ENCODE data around the gene CCDC34. TPM values are rescaled to one million over a fixed set of nuclear protein-coding genes. Genes with fewer than 3 reads are reported as not detected.
A peak's percentile ranks its signal among the peaks of the same experiment; 100 is the strongest.

CCDC34 gene
- total RNA-seq, 2 experiments from 2014 or later: 20.8 to 38.5 TPM

DNA sequence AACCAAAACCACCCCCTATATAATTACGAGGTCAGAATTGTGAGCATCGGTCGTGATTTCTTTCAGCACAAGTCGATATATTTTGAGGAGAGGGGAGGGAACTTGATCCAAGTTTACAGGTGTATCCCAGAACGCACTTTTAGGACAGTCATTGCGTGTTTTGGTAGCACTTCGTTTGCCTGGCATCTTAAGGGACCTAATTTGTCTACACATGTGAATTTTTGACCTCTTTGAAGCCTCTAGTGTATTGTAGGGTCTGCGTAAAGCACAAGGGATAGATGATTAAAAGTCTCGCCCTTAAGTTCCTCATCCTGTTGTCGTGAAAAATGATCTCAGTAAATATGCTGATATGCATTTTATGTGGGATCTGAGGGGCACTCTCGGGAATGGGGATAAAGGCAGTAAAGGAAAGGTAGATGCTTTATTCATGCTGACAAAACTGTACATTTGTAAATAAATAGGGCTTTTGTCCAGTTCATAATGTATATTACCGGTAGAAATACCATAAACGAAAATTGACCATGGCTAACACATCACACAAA, 632 bp upstream of the CCDC34 start:
- peak overlapping the region; percentile 99 for H2AFZ ChIP-seq (ENCODE audit: low read length)
- POLR2A ChIA-PET: interaction anchor here (1.3 to 1.5 kb wide), 3 partner anchors 11 to 133 kb away, joined by 3 to 6 read pairs (median 5); no protein-coding TSS in a partner anchor
- H3K27ac ChIP-seq (ENCODE audit: low read depth, low read length, poor library complexity, severe bottlenecking): peak overlapping the region; percentile 36
- no peaks in the 10 kb centered on the region for H4K20me1 ChIP-seq (ENCODE audit: insufficient read depth, low read length)
- BruUV-seq (replicated peaks): no TSS peak
- H3K79me2 ChIP-seq (ENCODE audit: insufficient read depth, low read depth, low read length): peaks cover 13% of the 10 kb centered on the region; the same call in 1 of the 2 replicates
- intact Hi-C loops (cut with micrococcal nuclease; ENCODE audit: unreplicated experiment): loop anchor here (2.0 to 10.0 kb wide), 2 partner anchors 143 to 159 kb away; partner anchors contain the start of gene LIN7C
- no peaks in the 10 kb centered on the region for H3K9me2 ChIP-seq (ENCODE audit: insufficient read depth, low read length)
- TF ChIP-seq, protein P1, sequence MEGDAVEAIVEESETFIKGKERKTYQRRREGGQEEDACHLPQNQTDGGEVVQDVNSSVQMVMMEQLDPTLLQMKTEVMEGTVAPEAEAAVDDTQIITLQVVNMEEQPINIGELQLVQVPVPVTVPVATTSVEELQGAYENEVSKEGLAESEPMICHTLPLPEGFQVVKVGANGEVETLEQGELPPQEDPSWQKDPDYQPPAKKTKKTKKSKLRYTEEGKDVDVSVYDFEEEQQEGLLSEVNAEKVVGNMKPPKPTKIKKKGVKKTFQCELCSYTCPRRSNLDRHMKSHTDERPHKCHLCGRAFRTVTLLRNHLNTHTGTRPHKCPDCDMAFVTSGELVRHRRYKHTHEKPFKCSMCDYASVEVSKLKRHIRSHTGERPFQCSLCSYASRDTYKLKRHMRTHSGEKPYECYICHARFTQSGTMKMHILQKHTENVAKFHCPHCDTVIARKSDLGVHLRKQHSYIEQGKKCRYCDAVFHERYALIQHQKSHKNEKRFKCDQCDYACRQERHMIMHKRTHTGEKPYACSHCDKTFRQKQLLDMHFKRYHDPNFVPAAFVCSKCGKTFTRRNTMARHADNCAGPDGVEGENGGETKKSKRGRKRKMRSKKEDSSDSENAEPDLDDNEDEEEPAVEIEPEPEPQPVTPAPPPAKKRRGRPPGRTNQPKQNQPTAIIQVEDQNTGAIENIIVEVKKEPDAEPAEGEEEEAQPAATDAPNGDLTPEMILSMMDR (conservative IDR thresholded peaks at IDR 0.05; ENCODE audit: low read length): no peak
- peak; percentile 4 for DNase-seq (ENCODE audit: low spot score)
- peaks cover 16% of the 10 kb centered on the region for H3K36me3 ChIP-seq (ENCODE audit: insufficient read depth, low read length)
- no peaks in the 10 kb centered on the region for H3K9me3 ChIP-seq (ENCODE audit: low read length)
- H3K4me1 ChIP-seq (ENCODE audit: insufficient read depth, low read length, poor library complexity, severe bottlenecking): peaks cover 21% of the 10 kb centered on the region
- peak overlapping the region; percentile 80 for H3K4me3 ChIP-seq (ENCODE audit: low read depth, low read length, poor library complexity, severe bottlenecking)
- CTCF ChIA-PET (ENCODE audit: unreplicated experiment): no interaction called here
- peak overlapping the region; percentile 93 for H3K4me2 ChIP-seq (ENCODE audit: low read length)

GRCh38 chr11:27361649-27362431, 1.2 kb downstream of the CCDC34 start:
- H3K27ac ChIP-seq (ENCODE audit: low read depth, low read length, poor library complexity, severe bottlenecking): no peak overlapping the region
- TF ChIP-seq, protein P1 (conservative IDR thresholded peaks at IDR 0.05; ENCODE audit: low read length): no peak
- TF ChIP-seq EZH2phosphoT487 (IDR thresholded peaks at IDR 0.05; ENCODE audit: borderline replicate concordance, low read depth, low read length): no peak
- H3K36me3 ChIP-seq (ENCODE audit: insufficient read depth, low read length): peaks cover 27% of the 10 kb centered on the region
- ChIA-PET CTCF (ENCODE audit: unreplicated experiment) (no interaction called here), POLR2A (no interaction called here)
- H3K79me2 ChIP-seq (ENCODE audit: insufficient read depth, low read depth, low read length): peaks cover 13% of the 10 kb centered on the region; the same call in 1 of the 2 replicates
- peak overlapping the region; percentile 99 for H2AFZ ChIP-seq (ENCODE audit: low read length)
- H3K9me3 ChIP-seq (ENCODE audit: low read length): no peaks in the 10 kb centered on the region
- peak overlapping the region; percentile 98 for H3K4me2 ChIP-seq (ENCODE audit: low read length)
- H3K4me3 ChIP-seq (ENCODE audit: low read depth, low read length, poor library complexity, severe bottlenecking): peak overlapping the region; percentile 80
- no peak for DNase-seq (ENCODE audit: low spot score)
- intact Hi-C loops (cut with micrococcal nuclease; ENCODE audit: unreplicated experiment): loop anchor here (2.0 to 10.0 kb wide), 2 partner anchors 145 to 157 kb away; partner anchors contain the start of gene LIN7C
- H4K20me1 ChIP-seq (ENCODE audit: insufficient read depth, low read length): no peaks in the 10 kb centered on the region
- no peaks in the 10 kb centered on the region for H3K9me2 ChIP-seq (ENCODE audit: insufficient read depth, low read length)
- BruUV-seq (replicated peaks): no TSS peak
- H3K4me1 ChIP-seq (ENCODE audit: insufficient read depth, low read length, poor library complexity, severe bottlenecking): peaks cover 21% of the 10 kb centered on the region

- H3K79me2 ChIP-seq (ENCODE audit: insufficient read depth, low read depth, low read length): peaks cover 13% of the 10 kb centered on the region; the same call in 1 of the 2 replicates
- ChIA-PET CTCF (ENCODE audit: unreplicated experiment) (no interaction called here), POLR2A (no interaction called here)
- peaks cover 27% of the 10 kb centered on the region for H3K36me3 ChIP-seq (ENCODE audit: insufficient read depth, low read length)
- BruUV-seq (replicated peaks): no TSS peak
- H3K4me1 ChIP-seq (ENCODE audit: insufficient read depth, low read length, poor library complexity, severe bottlenecking): peaks cover 14% of the 10 kb centered on the region
- no peak for DNase-seq (ENCODE audit: low spot score)
- intact Hi-C loops (cut with micrococcal nuclease; ENCODE audit: unreplicated experiment): no loop called here
- H4K20me1 ChIP-seq (ENCODE audit: insufficient read depth, low read length): no peaks in the 10 kb centered on the region
- H3K9me3 ChIP-seq (ENCODE audit: low read length): no peaks in the 10 kb centered on the region
- no peak overlapping the region for H3K4me2 ChIP-seq (ENCODE audit: low read length)
- no peak overlapping the region for H2AFZ ChIP-seq (ENCODE audit: low read length)
- H3K27ac ChIP-seq (ENCODE audit: low read depth, low read length, poor library complexity, severe bottlenecking): no peak overlapping the region
- H3K4me3 ChIP-seq (ENCODE audit: low read depth, low read length, poor library complexity, severe bottlenecking): no peak overlapping the region
- H3K9me2 ChIP-seq (ENCODE audit: insufficient read depth, low read length): no peaks in the 10 kb centered on the region
- TF ChIP-seq, protein P1 (conservative IDR thresholded peaks at IDR 0.05; ENCODE audit: low read length): no peak
- TF ChIP-seq EZH2phosphoT487 (IDR thresholded peaks at IDR 0.05; ENCODE audit: borderline replicate concordance, low read depth, low read length): no peak
Observed at GRCh38 chr11:27358296-27358695, 4.7 kb downstream of the CCDC34 start.

All from OCI-LY7 (cell line).